Neutrophil (primary cell): ENCODE measurements around the gene FAM180B.

Experiments used
- H3K27ac ChIP-seq: fragments of 200-600 bp; sonication (generic); 2 replicates; pipeline ENCODE4 v1.5.1; 2016; ENCODE audit warnings: mild to moderate bottlenecking, moderate library complexity
- H3K27me3 ChIP-seq: fragments of 200-600 bp; sonication (generic); 2 replicates; pipeline ENCODE4 v1.6.0; 2016; ENCODE audit warnings: mild to moderate bottlenecking
- H3K36me3 ChIP-seq: fragments of 200-600 bp; sonication (generic); 2 replicates; pipeline ENCODE4 v1.5.1; 2017
- H3K4me1 ChIP-seq, 2 experiments: fragments of 200-600 bp in 1 of 2; sonication (generic) in 1 of 2; 1 replicate in 1 of 2; 2 replicates in 1 of 2; pipeline versions ENCODE4 v1.5.1 to v1.6.1; 2013 to 2016; ENCODE audit warnings: low read depth in 1 of 2, low read length in 1 of 2, mild to moderate bottlenecking in 1 of 2, moderate library complexity in 1 of 2; ENCODE audit not compliant: control insufficient read depth in 1 of 2, insufficient read depth in 1 of 2
- H3K4me3 ChIP-seq, 2 experiments: fragments of 200-600 bp in 1 of 2; sonication (generic) in 1 of 2; 1 replicate in 1 of 2; 2 replicates in 1 of 2; pipeline ENCODE4 v1.5.1; 2013 to 2016; ENCODE audit warnings: low read depth in 1 of 2, low read length in 1 of 2, mild to moderate bottlenecking in 1 of 2, moderate library complexity in 1 of 2
- H3K9me3 ChIP-seq: fragments of 200-600 bp; sonication (generic); 2 replicates; pipeline ENCODE4 v1.5.1; 2016
- CTCF ChIP-seq: fragments of 200-600 bp; sonication (generic); IDR thresholded peaks from 2 replicates; pipeline ENCODE4 v1.5.1; 2016; ENCODE audit warnings: antibody characterized with exemption

Gene FAM180B

GRCh38 chr11:47564933-47565339 is 21.5 kb upstream of the FAM180B start:
- Histone ChIP-seq H3K27ac (peak overlapping the region; percentile 65), H3K36me3 (no peaks in the 10 kb centered on the region), H3K9me3 (no peaks in the 10 kb centered on the region), H3K27me3 (no peaks in the 10 kb centered on the region), H3K4me1 (peaks cover 15% of the 10 kb centered on the region in 2 experiments), H3K4me3 (peak overlapping the region; percentile 79 to 86)
- TF ChIP-seq CTCF, result no peak

- H3K9me3 ChIP-seq, result no peaks in the 10 kb centered on the region
- H3K27ac ChIP-seq, result peak within 1 kb of the TSS; percentile 65
- no peak for TF ChIP-seq CTCF
- H3K36me3 ChIP-seq, result no peaks in the 10 kb centered on the region
- H3K4me3 ChIP-seq, result peak within 1 kb of the TSS; percentile 79 to 86
- no peaks in the 10 kb centered on the region for H3K27me3 ChIP-seq
- peaks cover 15% of the 10 kb centered on the region in 2 experiments for H3K4me1 ChIP-seq
Observed at GRCh38 chr11:47565340-47566148, 20.9 kb upstream of the FAM180B start, which contains the start of gene PTPMT1. Gene PTPMT1 (plus strand): TSS chr11:47565599. CDS start chr11:47565623, 24 bp downstream.

- no peak for TF ChIP-seq CTCF
- Histone ChIP-seq H3K4me1 (peaks cover 15 to 21% of the 10 kb centered on the region in 2 experiments), H3K4me3 (peak overlapping the region; percentile 79 to 86), H3K27me3 (no peaks in the 10 kb centered on the region), H3K36me3 (peaks cover 2% of the 10 kb centered on the region), H3K9me3 (no peaks in the 10 kb centered on the region), H3K27ac (peak overlapping the region; percentile 65)
Observed at GRCh38 chr11:47566149-47566698, 20.3 kb upstream of the FAM180B start.

- H3K4me3 ChIP-seq, result no peak overlapping the region
- no peaks in the 10 kb centered on the region for H3K27me3 ChIP-seq
- peaks cover 15 to 21% of the 10 kb centered on the region in 2 experiments for H3K4me1 ChIP-seq
- H3K36me3 ChIP-seq, result peaks cover 36% of the 10 kb centered on the region
- H3K27ac ChIP-seq, result no peak overlapping the region
- no peak for TF ChIP-seq CTCF
- H3K9me3 ChIP-seq, result no peaks in the 10 kb centered on the region
Observed at GRCh38 chr11:47569646-47570045, 16.8 kb upstream of the FAM180B start.

GRCh38 chr11:47570651-47571356 is 15.7 kb upstream of the FAM180B start:
- no peak overlapping the region for H3K4me3 ChIP-seq
- H3K27me3 ChIP-seq, result no peaks in the 10 kb centered on the region
- H3K27ac ChIP-seq, result no peak overlapping the region
- no peaks in the 10 kb centered on the region for H3K9me3 ChIP-seq
- peaks cover 8 to 11% of the 10 kb centered on the region in 2 experiments for H3K4me1 ChIP-seq
- peaks cover 46% of the 10 kb centered on the region for H3K36me3 ChIP-seq
- TF ChIP-seq CTCF, result no peak
